K562 (cell line): ENCODE data around the gene ALDH3B2. TPM values are rescaled to one million over a fixed set of nuclear protein-coding genes. Genes with fewer than 3 reads are reported as not detected.
A peak's percentile ranks its signal among the peaks of the same experiment; 100 is the strongest.

Experiments used
- ATF6 ChIP-seq: sonication (generic); formaldehyde crosslinking; IDR thresholded peaks from 2 replicates; pipeline ENCODE4 v1.4.0; 2020; ENCODE audit warnings: mild to moderate bottlenecking, missing genetic modification reagents
- BRD9 ChIP-seq: fragments of 450-650 bp; IDR thresholded peaks from 2 replicates; pipeline ENCODE4 v1.6.1; 2018; ENCODE audit warnings: low read depth; ENCODE audit not compliant: partially characterized antibody
- CBFB ChIP-seq: sonication (generic); formaldehyde crosslinking; IDR thresholded peaks from 2 replicates; pipeline ENCODE4 v1.4.0; 2020; ENCODE audit warnings: mild to moderate bottlenecking, missing genetic modification reagents
- CREM ChIP-seq: IDR thresholded peaks from 2 replicates; pipeline ENCODE4 v1.6.1; 2014; ENCODE audit warnings: antibody characterized with exemption, low read depth
- FIP1L1 ChIP-seq: fragments of 200-400 bp; formaldehyde crosslinking; IDR thresholded peaks from 2 replicates; pipeline ENCODE4 v1.6.1; 2018; ENCODE audit warnings: mild to moderate bottlenecking, low read depth, low read length; ENCODE audit not compliant: poor library complexity, severe bottlenecking
- HEY1 ChIP-seq: fragments of 250-450 bp; sonication (Bioruptor Pico); IDR thresholded peaks from 2 replicates; pipeline ENCODE4 v1.5.0; 2020; ENCODE audit warnings: mild to moderate bottlenecking, moderate library complexity, borderline replicate concordance
- HNRNPK ChIP-seq: fragments of 200-400 bp; formaldehyde crosslinking; IDR thresholded peaks from one replicate; pipeline ENCODE4 v1.6.1; 2018; ENCODE audit warnings: mild to moderate bottlenecking, low read depth, low read length; ENCODE audit not compliant: poor library complexity, severe bottlenecking
- HNRNPLL ChIP-seq: fragments of 200-400 bp; formaldehyde crosslinking; IDR thresholded peaks from 2 replicates; pipeline ENCODE4 v1.6.1; 2017; ENCODE audit warnings: low read length, low read depth, mild to moderate bottlenecking; ENCODE audit not compliant: poor library complexity, severe bottlenecking
- MCM7 ChIP-seq, 2 experiments: fragments of 450-650 bp; IDR thresholded peaks; 2 replicates each; pipeline ENCODE4 v1.6.1; 2016 to 2018
- PRMT5 ChIP-seq: sonication (generic); formaldehyde crosslinking; IDR thresholded peaks from 2 replicates; pipeline ENCODE4 v1.5.0; 2020; ENCODE audit warnings: missing genetic modification reagents
- RBM39 ChIP-seq: fragments of 200-400 bp; formaldehyde crosslinking; optimal IDR thresholded peaks from 2 replicates; pipeline ENCODE3; 2018; ENCODE audit warnings: low read depth, low read length
- SRSF7 ChIP-seq: fragments of 200-400 bp; formaldehyde crosslinking; optimal IDR thresholded peaks from 2 replicates; pipeline ENCODE3; 2017; ENCODE audit warnings: mild to moderate bottlenecking, low read depth, low read length
- TCFL5 ChIP-seq: fragments of 250-450 bp; sonication (Bioruptor Pico); conservative IDR thresholded peaks from 2 replicates; pipeline ENCODE4 v1.6.1; 2021; ENCODE audit warnings: mild to moderate bottlenecking, moderate library complexity, matching md5 sums
- ZBTB49 ChIP-seq: sonication (generic); formaldehyde crosslinking; IDR thresholded peaks from 2 replicates; pipeline ENCODE4 v1.8.0; 2022; ENCODE audit warnings: missing genetic modification reagents, mild to moderate bottlenecking, borderline replicate concordance
- ZNF41 ChIP-seq: fragments of 250-450 bp; sonication (Bioruptor Pico); conservative IDR thresholded peaks from 2 replicates; pipeline ENCODE4 v1.4.0; 2020; ENCODE audit warnings: mild to moderate bottlenecking
- ZNF589 ChIP-seq: fragments of 200-800 bp; sonication (Bioruptor generic); IDR thresholded peaks from 2 replicates; pipeline ENCODE4 v1.6.1; 2016; ENCODE audit warnings: low read depth, missing genetic modification characterization, missing compliant biosample characterization
- ZNF592 ChIP-seq: fragments of 450-650 bp; IDR thresholded peaks from 2 replicates; pipeline ENCODE4 v1.6.1; 2017; ENCODE audit warnings: antibody characterized with exemption, mild to moderate bottlenecking
- polyA plus RNA-seq, 8 experiments: library from polyadenylated mRNA; depleted of rRNA in 4 of 8; stranded (reverse) in 5 of 8; unstranded in 3 of 8; fragments of >200 nt; fragmentation: Nextera tagmentation in 2 of 8; fragmentation: Illumina TruSeq in 1 of 8; extraction: Ambion mirVana in 2 of 8; extraction: Trizol in 1 of 8; gene quantifications; 2 replicates each; pipeline versions ENCODE4 v1.2.1 to v1.2.3, GENCODE V29; 2011 to 2014; ENCODE audit warnings: inconsistent platforms in 1 of 8, missing spikeins in 1 of 8
- total RNA-seq, 7 experiments: library from RNA; depleted of rRNA in 6 of 7; stranded (reverse); fragments of >200 nt in 6 of 7; fragmentation: Illumina TruSeq in 2 of 7; extraction: Trizol in 2 of 7; gene quantifications; 2 replicates each; pipeline versions ENCODE4 v1.2.1 to v1.2.3, GENCODE V29; 2011 to 2021; ENCODE audit warnings: low replicate concordance in 1 of 7
- TF ChIP-seq, protein P1 (sequence below): IDR thresholded peaks from 2 replicates; pipeline ENCODE4 v1.6.1; 2016; ENCODE audit warnings: missing genetic modification characterization, missing compliant biosample characterization

Gene ALDH3B2
- total and polyA plus RNA-seq, 9 of the 15 experiments (the other 6 are each of a cell fraction or from before 2014, with no cell fraction given) = not detected

- TF ChIP-seq, protein P1, sequence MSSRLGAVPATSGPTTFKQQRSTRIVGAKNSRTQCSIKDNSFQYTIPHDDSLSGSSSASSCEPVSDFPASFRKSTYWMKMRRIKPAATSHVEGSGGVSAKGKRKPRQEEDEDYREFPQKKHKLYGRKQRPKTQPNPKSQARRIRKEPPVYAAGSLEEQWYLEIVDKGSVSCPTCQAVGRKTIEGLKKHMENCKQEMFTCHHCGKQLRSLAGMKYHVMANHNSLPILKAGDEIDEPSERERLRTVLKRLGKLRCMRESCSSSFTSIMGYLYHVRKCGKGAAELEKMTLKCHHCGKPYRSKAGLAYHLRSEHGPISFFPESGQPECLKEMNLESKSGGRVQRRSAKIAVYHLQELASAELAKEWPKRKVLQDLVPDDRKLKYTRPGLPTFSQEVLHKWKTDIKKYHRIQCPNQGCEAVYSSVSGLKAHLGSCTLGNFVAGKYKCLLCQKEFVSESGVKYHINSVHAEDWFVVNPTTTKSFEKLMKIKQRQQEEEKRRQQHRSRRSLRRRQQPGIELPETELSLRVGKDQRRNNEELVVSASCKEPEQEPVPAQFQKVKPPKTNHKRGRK (tag) = no peak
- TF ChIP-seq ZNF589 = no peak
- TF ChIP-seq RBM39 = no peak
- TF ChIP-seq ATF6 (CRISPR knock-in tag) = no peak
- no peak for TF ChIP-seq ZBTB49 (CRISPR knock-in tag)
- no peak for TF ChIP-seq ZNF592
- TF ChIP-seq MCM7 (IDR thresholded peaks at IDR 0.05) = no peak
- TF ChIP-seq HEY1 (CRISPR knock-in tag) = no peak
- no peak for TF ChIP-seq HNRNPK
- TF ChIP-seq TCFL5 (CRISPR knock-in tag) = no peak
- TF ChIP-seq PRMT5 (CRISPR knock-in tag) = no peak
- peak; percentile 17 for TF ChIP-seq HNRNPLL
- TF ChIP-seq CBFB = no peak
- no peak for TF ChIP-seq BRD9
- TF ChIP-seq SRSF7 = no peak
- TF ChIP-seq CREM = peak; percentile 39
- TF ChIP-seq FIP1L1 = peak; percentile 59
- TF ChIP-seq ZNF41 (CRISPR knock-in tag) = no peak
Observed at GRCh38 chr11:67630228-67630942, 44.0 kb downstream of the ALDH3B2 start (continued).
